ENCODE data around the gene SDC1.
"Not testable (repeated sequence)": the region's sequence is repeated elsewhere in the genome, so short reads cannot be mapped to it uniquely, and the experiment has no call there.

Gene SDC1

DNA sequence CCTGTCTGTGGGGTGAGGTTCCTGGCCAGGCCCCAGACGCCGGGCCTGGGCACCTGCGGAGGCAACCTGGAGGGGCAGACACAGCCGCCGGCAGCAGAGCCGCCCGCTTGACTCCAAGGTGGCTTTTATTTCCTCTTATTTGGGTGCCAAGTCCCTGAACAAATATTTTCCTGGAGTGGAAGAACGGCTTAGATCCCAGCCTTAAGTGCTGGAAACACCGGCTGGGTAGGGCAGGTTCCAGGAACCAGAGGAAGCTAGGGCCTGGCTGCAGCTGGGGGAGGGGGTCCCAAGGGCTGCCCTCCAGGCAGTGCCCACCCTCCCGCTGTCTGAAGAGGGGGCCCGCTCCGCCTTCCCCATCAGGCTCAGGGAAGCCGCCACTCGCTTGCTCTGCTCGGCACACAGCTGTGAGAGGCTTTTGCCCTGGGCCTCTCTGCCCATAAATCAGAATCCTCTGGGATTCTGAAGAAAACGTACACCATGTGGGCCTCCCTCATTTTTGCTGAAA, 28.2 kb downstream of the SDC1 start:
- DNase-seq = no peak

DNA sequence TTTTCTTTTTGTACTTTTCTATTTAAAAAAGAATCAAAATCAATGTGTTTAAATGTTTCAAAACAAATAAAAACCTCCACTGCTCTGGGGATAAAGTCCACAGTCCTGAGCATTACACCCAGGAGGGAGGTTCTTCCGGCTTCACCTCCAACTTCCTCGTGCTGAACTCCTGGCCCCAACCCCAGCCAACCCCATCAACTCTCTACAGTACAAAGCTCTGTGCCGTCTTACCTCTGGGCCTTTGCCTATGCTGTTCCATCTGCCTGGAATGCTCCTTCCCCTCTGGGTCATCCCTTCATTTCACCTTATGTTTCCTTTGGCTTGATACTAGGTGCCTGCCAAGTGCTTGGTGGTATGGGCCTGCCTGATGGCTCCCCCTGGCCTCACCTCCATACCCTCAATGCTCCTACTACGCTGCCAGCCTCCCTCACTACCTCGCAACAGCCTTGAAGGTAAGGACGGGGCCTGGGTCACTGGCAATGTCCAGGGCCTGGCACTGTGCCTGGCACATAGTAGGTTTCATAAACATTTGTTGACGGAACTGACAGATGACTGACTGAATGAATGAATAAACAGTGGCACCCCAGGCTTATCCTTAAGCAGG, 28.8 kb downstream of the SDC1 start:
- no peak for DNase-seq

DNA sequence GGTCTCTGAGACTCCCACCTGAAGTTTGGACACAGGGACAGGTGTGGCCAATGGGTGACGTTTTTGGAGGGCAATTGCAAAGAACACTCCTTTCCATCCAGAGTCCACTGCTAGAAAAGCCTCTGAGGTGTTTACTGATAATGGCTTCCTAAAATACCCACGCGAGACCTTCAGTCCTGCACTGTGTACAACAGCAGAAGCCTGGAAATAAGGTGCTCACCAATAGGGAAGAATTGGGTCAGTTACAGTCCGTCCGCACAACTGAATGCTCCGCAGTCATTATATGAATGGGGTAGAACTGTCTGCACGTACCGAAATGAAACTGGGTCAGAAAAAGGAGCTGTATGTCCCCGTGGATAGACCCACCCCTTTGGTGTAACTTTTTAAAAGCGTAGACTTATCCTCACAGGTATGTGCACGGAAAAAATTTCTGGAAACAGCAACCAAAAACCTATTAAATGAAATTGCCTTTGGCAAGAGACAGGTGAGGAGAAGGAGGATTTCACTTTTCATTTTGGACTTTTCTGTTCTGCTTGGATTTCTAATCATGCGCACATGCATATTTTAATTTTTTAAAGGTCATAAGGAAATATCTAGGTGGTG, 29.4 kb downstream of the SDC1 start:
- DNase-seq = no peak

DNA sequence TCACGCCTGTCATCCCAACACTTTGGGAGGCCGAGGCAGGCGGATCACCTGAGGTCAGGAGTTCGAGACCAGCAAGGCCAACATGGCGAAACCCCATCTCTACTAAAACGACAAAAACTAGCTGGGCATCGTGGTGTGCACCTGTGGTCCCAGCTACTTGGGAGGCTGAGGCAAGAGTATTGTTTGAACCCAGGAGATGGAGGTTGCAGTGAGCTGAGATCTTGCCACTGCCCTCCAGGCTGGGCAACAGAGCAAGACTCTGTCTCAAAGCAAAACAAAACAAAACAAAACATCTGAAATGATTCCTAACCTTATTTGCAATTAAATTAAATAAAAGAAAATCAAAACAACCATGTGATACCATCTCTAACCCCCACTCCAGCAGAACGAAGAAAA, 29.9 kb downstream of the SDC1 start:
- not testable (repeated sequence) for DNase-seq

DNA sequence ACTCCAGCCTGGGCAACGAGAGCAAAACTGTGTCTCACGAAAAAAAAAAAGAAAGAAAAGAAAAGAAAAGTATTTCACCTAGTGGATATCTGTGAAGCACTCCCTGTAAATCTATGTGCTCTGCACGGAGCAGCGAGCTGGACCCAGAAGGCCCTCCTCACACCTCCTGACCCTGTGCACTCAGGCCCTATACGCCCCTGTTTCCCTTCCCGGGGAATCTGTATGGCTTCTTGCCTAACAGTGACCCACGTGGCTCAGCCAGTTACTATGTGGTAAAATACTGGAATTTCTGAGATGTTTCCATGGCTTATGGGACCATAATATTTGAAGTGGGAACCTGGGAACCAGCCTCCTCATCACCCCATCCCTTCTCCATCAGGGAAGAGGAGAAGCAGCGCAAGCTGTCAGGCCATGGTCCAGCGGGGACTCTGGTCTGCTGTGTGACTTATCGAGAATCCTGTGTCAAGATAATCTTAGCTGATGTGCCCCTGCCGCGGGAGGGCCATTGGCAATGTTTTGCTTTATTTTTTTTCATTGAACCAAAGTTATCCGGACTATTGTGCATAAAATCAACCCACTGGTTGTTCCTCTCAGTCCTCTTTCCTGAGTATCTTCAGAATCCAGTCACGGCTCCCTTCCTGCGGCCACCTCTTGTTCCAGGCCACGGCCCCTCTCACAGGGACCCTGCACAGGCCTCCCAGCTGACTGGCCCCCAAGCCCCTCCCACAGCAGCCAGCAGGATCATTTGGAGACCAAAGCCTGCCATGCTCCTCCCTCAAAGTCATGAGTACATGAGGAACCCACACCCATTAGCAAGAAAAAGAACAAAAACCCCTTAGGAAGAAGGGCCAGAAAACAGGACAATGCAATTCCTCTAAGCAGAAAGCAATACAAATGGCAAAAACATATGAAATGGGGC, 30.6 kb downstream of the SDC1 start:
- DNase-seq = no peak

DNA sequence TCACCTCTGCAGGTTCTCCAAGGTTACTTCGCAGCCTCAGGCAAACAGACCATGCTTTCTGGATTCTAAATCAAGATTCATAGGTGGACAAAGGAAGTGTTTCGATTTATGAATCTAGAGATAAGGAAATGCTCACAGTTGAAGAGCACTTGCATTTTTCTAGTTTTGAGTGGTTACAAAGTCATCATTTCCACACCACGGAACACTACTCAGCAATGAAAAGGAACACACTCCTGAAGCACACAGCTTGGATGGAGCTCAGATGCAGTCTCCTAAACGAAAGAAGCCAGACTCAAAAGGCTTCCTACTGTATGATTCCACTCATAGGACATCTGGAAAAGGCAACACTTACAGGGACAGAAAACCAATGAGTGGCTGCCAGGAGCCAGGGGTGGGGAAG, 31.7 kb downstream of the SDC1 start:
- DNase-seq = no peak

DNA sequence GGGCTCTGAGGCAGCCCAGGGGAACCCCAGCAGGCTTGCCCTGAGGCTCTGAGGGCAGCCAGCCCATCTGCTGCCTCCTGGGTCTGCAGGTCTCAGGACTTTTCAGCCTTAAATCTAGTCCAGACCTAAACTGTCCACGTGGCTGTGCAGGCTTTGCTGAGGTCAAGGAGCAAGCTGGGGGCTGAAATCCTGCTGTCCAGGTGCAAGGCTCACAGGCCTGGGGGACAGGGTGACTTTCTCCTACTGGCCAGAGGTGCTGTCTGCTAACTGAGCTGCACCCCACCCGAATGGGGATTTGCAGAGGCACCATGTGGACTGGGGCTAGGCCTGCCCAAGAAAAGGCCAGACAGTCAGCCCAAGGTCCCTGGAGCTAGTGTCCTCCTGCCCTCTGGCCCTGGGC, 32.1 kb downstream of the SDC1 start:
- DNase-seq = no peak

DNA sequence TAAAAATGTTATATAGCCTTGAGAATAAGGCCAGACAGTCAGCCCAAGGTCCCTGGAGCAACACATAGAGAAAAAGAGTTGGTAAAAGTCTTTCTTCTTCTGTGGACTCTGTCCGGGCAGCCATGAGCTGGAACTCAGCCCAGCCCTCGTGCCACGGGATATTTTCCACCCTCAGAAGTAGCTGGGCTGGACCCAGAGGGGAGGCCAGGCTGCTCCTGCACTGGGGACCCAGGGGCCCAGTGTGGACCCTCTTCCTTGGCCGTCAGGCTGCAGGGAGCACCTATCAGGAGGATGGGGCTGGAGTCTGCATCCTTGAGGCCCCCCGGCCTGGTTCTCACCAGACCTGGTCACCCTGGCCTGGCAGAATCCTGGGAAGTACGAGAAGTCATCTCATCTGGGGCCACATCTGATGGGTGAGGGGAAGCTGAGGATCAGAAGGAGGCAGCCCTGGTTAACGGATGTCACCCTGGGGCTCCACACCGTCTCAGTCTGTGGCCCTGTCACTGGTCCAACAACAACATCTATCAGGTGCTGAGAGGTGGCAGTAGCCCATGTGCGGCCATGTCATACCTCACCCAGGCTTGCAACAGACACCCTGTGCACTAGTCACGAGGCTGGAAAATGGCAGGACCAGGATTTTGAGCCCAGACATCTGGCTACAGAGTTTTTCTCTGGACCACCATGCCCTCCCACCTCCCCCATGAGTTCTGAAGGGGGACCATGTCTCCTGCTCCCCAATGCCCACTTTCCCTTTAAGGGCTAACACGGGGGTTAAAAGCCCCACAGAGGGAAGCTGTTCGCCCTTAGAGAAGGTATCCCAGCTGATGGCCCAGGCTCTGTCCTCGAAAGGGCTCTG, 33.0 kb downstream of the SDC1 start:
- no peak for DNase-seq

DNA sequence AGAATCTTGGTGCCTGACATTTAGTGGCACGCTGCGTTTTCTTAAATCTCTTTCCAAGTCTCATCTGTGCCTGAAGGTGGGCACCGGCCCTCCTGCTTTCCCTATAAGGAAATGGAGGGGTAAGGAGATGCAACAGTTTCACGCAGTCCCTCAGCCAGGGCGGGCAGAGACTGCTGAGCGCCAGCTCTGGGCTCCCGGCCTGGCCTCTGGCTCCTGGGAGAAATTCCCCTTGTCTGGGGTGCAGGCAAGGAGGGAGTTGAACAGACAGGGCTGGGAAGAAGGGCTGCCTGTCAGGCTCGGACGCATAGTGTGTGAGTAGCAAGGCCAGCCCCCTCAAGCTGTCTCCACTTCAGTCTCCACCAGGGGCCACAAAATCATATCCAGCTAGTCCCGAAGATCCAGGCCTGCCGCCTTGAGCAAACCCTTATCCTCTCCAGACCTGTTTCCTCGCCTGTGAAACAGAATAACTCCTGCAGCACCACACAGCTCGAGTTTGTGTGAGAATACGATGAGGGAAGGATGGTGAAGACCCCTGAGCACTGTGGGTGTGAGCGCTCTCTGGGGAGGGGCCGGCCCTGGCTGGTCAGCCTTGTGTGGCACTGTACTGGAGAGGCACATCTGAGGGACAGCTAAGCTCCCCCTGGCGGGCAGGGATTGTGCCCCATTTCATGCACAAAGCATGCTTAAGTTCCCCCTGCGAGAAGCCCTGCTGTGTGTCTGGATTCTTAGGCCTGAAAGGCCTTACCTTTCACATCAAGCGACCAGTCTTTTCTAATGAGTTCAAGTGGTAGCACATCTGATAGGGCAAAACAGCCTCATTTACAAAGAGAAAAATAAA, 33.8 kb downstream of the SDC1 start:
- DNase-seq = no peak

DNA sequence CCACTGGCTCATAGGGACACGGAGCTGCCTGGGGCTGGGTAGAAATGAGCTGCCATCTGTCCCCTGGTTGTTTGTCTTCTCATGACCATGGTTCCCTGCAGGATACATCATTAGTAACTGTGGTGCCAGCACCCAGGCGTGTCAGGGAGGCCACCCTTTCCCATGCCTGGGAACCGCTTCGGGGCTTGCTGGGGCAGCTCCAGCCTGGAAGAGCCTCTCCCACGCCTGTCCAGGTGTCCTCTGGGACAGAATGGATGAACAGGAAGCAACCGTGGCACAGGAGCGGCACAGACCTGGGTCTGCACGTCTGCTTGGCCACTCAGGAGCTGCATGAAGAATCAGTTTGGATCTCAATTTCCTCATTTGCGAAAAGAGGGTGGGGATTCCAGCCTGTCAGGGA, 34.8 kb downstream of the SDC1 start:
- no peak for DNase-seq

DNA sequence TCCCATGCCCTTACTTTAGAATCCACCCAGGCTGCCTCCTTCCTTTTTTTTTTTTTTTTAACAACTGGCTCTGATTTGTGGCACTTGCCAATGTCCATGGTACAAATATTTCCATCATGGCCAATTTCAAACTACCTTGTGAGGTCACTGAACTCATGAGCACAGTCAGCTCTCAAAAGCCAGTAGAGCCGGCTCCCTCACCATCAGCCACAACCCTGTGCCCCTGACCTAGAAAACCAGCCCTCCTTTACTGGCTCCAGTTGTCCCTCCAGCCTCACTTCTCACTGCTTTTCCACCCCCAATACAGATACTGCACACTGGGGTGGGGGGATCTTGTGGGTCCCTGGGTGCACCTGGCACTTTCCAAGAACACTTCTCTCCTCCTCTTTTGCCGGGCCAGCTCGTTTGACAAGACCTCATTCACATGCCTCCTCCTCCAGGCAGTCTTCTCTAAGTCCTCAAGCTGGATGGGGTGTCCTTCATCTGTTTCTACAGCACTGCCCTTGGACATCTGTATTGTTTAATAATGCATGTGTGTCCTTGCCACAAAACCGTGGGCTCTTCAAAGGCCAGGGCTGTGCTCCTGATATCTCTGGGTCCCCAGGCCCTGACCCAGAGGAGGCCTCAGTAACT, 35.5 kb downstream of the SDC1 start:
- no peak for DNase-seq

DNA sequence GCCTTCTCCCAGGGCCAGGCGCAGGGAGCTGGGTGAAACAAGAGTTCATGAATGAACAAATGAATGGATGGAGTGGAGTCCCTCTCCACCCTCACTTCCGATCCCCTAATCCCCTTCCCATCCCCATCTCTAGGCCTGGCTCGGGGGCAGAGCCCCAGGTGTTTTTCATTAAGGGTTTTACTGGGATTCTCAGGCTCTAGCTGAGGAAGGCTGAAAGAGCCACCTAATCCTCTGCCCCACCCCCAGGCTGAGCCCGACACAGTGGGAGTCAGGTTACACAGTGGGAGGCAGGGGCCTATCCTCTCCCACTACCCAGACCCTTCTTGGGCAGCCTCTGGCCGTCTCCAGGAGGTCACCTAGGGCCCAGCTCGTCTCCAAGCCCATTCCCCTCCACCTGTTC, 36.1 kb downstream of the SDC1 start:
- DNase-seq = no peak

DNA sequence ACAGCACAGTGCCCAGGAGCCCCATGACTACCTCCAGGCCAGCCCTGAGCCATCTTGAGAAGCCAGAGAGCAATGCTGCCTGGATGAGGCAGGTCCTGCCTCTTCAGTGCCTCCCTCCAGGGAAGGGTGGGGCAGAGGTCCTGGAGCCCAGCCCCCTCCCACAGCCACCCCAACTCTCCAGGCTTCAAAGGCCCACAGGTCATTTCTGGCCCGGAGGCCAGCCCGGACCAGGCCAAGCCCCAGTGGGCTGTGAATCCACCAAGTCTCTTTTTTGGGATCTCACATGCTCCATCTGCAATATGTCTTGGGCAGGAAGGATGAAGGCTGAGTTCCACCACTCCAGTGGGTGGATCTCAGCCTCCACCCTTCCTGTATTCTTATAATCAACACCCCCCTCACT, 36.7 kb downstream of the SDC1 start:
- no peak for DNase-seq

DNA sequence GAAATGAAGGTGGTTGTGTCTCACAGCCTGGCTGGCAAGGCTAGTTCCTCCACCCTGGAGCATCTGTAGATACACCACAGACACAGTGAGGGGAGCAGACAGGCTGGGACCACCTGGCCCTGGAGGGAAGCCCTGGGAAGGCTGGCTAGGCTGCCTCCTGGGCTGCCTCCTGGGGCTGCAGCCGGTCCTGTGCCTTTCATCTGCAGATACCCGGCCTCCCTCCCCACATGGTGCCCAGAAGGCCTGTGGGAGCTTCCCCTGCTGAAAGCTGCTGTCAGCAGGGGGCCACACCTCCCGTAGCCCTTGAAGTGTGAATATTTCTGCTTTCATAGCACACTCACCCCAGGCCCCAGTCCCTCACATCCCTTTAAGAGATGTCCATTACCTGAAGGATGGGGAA, 37.6 kb downstream of the SDC1 start:
- no peak for DNase-seq

DNA sequence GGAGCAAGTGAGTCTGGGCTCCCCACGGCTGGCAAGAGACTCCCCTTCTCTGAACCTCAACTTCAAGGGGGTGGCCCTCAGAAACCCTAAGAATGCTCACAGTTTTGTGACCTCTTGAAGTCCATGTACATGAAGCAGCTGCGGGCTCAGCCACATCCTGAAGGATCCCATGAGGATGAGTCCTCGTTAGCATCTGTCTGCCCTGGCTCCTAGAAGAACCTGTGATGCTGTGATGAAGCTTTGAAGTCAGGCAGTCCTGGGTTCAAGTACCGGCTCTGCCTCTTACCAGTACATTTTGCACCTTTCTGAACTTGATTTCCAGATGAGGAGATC, 38.1 kb downstream of the SDC1 start:
- no peak for DNase-seq

DNA sequence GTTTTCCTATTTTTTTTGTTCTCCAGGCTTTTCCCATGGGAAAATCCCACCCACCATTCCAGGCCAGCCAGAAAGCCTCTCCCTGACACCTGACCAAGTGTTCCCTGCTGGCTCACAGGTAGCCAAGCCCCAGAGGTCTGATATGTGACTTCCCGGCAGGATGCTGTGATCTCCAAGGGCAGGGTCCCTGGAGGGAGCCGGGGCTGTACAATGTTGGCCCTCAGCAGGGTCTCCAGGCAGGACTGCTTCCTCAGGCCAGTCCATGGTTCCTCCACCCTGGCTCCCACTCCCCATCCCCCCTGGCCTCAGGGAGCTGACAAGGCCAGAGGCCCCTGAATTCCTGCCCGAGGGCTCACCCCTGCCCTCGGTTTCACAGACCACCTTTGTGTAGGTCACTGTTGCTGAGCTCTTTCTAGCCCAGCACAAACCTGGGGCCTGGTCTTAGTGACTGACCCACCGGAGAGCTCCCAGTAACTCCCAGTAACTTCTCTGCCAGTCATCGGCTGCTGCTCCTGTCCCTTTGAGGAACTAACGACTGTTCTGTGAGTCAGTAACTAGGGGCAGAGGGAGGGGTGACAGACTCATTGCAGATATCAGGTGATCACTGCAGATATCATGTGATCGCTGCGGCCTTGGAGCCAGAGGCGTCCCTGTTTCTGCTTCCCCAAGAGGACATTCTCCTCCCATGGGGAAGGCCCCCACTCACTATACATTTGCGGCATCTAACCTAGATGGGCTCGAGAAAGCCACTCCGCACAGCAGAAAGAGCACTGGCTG, 38.7 kb downstream of the SDC1 start:
- no peak for DNase-seq

DNA sequence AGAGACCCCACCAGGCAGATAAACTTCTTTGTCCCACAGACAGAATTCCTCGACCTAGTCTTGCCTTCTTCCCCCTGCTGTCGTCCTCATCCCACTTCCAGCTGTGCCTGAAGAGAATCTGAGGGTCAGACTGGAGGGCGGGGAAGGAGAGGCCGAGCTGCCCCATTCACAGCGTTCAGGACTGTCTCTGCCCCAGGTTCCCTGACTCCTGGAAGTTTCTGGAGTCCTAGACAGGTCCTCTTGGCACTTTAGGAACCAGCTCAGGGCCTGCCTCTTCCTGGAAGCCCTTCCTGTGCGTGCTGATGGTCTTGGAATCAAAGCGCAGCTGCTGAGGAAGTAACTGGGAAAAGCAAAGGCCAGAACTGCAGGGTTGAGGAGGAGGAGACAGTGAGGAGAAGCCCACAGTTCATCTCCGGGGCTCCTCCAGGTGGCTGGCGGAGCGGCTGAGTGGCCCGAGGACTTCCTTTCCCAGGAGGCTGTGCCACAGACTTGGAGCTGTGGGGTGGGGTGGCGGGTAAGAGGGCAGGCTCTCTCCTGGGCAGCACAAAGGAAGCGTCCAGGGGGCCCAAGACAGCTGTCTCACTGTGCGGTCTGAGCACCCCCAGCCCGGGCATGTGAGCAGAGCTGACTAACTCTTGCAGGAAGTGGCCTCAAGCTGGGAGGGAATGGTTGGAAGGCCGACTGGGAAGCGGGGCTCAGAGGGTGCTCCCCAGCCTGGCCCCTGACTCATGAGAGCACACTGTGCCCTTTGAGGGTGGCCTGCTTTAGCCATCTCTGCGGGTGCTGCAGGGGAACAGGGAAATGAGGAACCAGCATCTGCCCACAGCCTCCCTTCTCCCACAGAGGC, 39.5 kb downstream of the SDC1 start:
- DNase-seq = no peak

DNA sequence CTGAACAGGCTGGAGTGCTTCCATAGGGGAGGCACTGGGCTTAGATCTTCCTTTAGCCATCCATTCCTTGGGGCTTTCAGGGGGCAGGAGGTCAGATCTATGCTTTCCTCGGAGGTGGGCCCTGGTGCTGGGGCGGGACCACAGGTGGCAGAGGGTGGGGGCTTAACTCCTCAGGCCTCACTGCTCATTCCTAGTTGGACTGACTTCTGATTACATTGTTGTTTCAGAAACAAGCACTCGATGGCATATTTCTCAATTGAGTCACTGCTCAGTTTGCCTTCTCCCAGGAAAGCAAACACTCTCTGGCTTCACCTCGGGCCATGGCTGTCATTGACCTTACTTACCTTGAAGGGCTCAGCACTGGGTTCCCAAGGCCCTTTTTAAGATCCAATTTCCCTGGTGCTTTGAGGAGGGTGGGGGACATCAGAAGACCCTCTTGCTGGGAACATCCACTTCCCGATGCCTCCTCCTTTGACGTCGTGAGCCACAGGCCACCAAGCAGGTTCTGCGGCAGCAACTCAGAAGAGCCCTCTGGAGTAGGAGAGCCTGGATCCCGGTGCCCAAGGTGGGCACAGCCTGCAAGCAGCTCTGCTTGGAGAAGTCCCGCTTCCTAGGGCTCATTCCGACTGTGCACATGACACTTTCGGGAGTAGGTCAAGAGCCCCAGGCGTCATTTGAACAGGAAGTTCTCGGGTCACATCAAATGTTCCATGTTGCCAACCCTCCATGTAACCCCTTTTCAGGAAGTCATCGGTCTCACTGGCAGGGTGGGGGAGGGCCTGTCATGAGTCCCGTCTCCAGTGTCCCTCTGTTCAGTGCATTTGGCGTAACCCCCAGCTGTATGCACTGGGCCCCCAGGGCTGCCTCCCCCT, 40.6 kb downstream of the SDC1 start:
- no peak for DNase-seq

DNA sequence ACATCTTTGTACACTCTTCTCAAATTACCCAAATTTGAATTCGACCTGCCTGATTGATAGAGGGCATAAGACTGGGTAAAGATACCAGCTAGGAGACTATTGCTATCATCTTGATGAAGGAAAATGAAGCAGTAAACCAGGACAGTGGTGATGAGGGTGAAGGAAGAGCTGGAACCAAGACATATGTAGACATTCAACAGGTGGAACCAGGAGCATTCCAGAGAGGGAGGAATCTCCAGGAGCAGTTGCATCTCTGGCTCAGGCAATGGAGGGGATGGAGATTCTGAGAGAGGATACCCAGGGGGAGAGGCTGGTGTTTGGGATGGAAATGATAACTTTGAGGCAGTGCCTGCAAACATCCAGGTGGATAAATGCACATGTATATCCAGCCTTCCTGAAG, 41.6 kb downstream of the SDC1 start:
- no peak for DNase-seq
